ENCODE results near the gene LRP1-AS.

DNA sequence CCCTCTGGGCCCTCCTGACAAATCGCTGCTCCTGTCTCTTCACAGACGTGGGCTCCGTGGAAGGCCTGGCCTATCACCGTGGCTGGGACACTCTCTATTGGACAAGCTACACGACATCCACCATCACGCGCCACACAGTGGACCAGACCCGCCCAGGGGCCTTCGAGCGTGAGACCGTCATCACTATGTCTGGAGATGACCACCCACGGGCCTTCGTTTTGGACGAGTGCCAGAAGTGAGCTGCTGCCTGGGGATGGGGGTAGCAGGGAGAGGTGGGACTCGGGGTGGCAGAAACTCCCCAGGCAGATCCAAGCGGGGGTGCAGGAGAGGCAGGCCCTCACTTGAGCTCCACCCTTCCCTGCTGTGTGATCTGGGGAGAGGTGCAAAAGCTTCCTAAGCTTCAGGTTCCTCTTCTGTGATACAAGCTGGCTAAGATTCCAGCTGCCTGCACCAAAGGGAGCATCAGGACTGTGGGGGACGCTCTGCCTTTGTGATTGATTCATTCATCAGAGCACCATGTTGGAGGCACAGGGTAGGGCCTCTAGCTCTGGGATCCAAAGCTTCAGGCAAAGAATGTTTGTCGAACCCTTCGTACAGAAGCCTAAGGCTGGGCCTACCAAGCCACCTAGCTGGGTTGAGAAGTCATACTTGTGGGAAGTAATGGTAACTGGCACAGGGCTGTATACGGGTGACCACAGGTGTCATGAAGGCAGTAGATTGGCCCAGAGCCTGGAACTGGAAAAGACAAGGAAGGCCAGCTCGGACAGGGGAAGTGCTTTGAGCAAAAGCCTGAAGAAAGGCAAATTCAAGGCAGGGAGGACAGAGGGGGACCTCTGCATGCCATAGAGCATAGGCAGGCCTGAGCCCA is 40.0 kb upstream of the LRP1-AS start:
- TF ChIP-seq POLR2A (IDR thresholded peaks at IDR 0.05; ENCODE audit: extremely low read depth, insufficient read length), result no peak
- TF ChIP-seq, protein P1, sequence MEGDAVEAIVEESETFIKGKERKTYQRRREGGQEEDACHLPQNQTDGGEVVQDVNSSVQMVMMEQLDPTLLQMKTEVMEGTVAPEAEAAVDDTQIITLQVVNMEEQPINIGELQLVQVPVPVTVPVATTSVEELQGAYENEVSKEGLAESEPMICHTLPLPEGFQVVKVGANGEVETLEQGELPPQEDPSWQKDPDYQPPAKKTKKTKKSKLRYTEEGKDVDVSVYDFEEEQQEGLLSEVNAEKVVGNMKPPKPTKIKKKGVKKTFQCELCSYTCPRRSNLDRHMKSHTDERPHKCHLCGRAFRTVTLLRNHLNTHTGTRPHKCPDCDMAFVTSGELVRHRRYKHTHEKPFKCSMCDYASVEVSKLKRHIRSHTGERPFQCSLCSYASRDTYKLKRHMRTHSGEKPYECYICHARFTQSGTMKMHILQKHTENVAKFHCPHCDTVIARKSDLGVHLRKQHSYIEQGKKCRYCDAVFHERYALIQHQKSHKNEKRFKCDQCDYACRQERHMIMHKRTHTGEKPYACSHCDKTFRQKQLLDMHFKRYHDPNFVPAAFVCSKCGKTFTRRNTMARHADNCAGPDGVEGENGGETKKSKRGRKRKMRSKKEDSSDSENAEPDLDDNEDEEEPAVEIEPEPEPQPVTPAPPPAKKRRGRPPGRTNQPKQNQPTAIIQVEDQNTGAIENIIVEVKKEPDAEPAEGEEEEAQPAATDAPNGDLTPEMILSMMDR (IDR thresholded peaks at IDR 0.05; ENCODE audit: low read depth, low read length), result no peak
